DLD1 (cell line): ENCODE measurements around the gene PSMD6.

Experiments used
- in situ Hi-C: cut with HindIII; loops from 2 replicates; pipeline ENCODE4 v1.10.0; 2017; ENCODE audit warnings: low sequenced_read_pairs

Gene PSMD6

GRCh38 chr3:63981980-63982379 lies 41.3 kb downstream of the PSMD6 start:
- in situ Hi-C loops: no loop called here

- in situ Hi-C loops: no loop called here
Observed at GRCh38 chr3:63980830-63981498, 42.3 kb downstream of the PSMD6 start.

- in situ Hi-C loops: no loop called here
Observed at GRCh38 chr3:63980019-63980418, 43.3 kb downstream of the PSMD6 start.

- in situ Hi-C loops: no loop called here
Observed at GRCh38 chr3:63979093-63979885, 44.0 kb downstream of the PSMD6 start.

- in situ Hi-C loops: no loop called here
Observed at GRCh38 chr3:63977893-63978292, 45.4 kb downstream of the PSMD6 start.

DNA sequence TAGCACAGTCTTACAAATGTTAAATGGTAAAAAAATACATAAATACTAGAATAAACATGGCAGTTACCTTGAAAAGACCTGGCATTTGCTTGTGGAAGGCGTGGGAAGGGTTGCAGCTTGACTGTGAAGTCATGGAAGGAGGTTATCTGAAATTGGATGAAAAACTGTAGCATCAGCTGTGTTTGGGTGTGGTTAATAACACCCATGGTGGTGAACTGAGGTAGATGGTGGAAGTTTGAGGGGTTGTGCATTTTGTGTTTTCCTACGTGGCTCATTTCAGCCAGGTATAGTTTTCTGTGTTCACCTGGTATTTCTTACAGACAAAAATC lies 46.5 kb downstream of the PSMD6 start:
- in situ Hi-C loops: no loop called here

DNA sequence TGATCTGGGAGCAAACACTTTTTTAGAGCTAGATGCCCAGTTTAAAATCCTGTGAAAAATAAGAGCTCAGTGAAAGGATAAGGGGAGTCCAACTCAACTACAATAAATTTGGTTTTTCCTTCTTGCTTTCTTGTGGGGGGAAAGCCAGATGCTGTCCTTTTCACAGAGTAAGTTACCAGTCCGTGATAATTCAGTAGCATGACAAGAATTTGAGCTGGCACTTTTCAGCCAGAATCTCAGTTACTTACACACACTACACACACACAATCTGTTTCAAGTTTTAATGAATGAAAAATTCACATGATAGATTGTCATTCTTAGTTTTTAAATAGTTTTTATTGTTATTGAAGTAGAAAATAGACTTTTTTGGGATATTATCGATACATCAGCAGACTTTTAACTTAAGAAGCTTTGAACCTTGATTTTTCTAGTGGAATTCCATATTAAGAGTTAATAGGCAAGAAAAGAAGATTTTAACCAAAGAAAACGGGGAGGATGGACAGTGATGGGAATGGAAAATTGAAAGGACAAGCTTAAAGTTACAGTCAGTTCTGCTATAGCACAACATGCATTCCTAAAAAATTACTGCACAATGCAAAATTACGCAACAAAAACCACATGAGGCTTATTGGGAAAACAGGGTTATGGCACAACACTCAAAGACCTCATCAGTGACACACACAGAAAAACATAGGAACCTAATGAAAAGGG lies 47.0 kb downstream of the PSMD6 start:
- in situ Hi-C loops: no loop called here

DNA sequence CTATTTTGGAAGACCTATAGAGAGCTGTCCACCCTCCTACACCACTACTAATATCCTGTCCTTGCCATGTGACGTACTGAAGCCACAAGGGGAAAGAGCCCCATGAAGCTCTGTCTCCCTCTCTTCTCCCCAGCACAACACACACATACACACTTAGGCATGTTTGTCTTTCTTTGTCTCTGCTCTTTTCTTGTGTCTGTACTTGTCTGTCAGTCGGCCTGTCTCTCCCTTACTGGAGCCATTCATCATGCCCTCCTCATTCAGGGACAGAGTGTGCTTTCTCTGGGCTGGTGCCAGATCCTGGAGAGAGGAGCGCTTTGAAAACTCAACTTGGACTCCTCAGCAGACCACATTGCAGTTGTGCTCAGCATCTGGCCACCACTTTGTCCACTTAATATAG lies 47.6 kb downstream of the PSMD6 start:
- in situ Hi-C loops: no loop called here

DNA sequence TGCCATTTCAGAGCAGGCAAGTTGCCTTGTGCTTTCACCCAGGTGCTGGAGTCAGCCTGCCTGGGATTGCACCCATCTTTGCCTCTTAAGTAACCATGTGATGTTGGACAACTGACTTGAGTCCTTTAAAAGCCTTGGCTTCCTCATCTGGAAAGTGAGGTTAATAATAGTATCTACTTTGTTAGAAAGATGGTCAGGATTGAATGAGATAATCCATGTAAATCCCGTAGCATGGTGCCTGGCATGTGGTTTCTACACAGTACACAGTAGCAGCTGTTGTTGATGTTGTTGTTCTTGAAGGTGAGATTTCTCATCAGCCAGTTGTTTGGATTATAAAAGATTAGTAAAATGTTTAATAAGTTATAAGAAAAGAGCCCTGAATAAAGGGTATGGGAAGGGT lies 48.8 kb downstream of the PSMD6 start:
- in situ Hi-C loops: no loop called here

DNA sequence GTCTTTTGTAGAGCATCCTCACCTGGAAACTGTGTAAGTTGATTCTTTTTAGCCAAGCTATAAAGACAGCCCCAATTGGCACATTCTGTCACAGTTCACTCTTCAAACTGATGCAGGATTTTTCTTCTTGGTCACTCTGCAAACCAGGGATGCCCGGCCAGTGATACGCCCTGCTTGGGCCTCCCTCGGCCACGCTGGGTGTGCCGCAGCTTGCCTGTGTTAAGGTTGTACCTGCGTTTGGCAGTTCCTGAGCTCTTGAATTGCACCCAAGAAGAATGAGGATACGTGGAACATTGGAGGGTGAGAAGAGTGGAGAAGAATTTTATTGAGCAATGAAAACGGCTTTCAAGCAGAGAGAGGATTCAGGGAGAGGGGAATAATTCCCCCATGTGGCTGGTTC lies 49.9 kb downstream of the PSMD6 start:
- in situ Hi-C loops: no loop called here

DNA sequence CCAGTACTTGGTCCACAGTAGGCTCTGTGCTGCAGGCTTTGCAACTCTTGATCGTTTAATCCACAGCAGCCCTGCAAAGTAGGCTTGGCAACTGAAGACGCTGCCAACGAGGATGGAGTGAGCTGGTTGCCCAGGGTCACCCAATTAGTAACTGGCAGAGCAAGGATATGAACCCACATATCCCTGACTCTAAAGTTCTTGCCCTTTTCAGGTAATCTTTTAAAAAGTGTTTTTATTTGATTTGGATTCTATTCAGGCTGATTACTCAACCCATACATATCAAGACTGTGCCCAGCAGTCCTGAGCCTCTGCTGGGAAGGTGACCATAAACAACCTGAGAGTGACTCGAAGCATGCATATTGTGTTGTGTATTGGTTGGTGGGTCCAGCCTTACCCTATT lies 50.3 kb downstream of the PSMD6 start:
- in situ Hi-C loops: no loop called here

DNA sequence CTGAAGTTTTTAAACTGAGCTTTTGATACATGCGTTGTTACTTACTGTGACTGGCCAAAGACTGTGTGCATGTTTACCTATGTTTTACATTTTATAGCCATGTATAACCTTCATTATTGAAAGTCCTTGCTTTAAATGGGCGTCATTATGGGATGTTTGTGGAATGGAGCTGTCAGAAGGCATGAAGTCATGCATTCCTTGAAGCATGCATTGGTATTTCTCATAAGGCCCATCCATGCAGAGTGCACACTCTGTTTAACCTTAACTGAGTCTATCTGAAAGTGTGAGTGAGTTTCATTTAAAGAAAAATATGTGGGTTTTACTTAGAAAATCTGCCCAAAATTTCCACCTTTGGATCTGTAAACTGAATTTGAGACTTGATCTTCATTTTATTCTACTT lies 51.1 kb downstream of the PSMD6 start:
- in situ Hi-C loops: no loop called here

DNA sequence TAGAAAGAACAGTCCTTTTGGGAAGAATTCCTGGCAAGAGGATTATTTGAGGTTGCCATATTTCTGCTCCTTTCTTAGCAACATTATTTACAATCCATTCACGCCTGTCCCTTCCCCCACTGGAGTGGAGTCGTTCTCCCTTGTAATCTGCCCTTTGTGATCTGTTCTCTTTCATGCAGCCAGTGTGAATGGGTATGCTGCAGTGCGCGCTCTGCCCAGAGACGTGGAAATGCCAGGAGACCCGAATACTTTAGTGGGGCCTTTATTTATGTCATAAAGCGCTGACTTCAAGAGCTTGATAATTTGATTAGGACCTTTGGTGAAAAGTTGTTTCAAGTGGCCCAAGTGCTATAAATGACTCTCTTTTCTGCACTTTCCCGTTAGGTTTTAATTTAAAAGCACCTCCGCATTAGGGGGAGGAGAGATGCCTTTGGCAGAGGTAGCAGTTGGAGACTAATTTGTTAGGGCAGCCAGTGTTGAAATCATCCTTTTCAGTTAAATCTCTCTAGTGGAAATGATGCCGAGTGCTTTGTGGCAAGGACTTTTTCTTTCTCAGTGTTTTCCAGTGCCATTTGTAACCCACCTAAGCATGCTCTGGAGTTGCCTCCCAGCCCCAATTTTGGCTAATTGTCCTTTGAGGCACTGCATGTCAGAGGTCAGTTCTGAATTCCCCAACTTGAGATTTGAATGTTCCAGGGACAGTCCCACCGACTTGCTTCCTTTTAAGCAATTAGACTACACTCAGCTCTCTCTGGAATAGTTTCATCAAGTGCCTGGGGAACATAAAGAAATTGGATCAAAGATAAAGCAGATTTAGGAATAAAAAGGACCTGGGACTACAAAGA lies 52.4 kb downstream of the PSMD6 start:
- in situ Hi-C loops: no loop called here

GRCh38 chr3:63969876-63970275 lies 53.4 kb downstream of the PSMD6 start:
- in situ Hi-C loops: no loop called here

DNA sequence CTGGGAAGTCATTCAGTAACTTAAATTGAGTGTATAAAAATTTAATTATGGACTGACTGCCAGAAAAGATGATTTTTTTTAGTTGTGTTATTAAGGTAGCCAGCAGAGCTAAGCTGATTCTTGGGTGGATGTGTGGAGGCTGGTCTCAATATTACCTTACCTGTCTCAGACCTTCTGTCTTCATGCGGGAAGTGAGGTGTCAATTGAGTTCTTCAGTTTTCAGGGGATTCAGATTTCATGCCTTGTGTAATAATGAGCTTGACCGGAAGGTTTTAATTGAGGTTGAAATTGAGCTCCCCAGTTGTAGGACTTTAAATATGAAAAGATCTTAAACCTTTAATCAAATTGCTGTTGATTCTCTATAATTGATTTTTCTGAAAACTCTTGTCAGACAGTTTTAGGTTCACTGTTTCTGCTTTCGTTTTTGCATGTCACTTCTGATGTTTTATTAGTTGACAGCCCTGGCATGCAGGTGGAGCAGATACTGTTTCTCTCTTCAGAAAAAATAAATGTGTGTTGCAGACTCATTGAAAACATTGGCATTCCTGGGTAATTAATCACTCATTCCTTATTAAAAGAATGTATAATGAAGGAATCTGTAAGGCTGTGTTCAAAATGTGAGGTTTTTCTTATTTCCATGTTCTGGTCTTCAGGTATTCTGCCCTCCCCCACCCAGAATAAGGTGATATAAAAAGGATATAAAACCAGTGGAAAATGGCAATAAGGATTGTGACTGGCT lies 54.5 kb downstream of the PSMD6 start:
- in situ Hi-C loops: no loop called here

- in situ Hi-C loops: no loop called here
Observed at GRCh38 chr3:63967675-63968611, 55.4 kb downstream of the PSMD6 start.

DNA sequence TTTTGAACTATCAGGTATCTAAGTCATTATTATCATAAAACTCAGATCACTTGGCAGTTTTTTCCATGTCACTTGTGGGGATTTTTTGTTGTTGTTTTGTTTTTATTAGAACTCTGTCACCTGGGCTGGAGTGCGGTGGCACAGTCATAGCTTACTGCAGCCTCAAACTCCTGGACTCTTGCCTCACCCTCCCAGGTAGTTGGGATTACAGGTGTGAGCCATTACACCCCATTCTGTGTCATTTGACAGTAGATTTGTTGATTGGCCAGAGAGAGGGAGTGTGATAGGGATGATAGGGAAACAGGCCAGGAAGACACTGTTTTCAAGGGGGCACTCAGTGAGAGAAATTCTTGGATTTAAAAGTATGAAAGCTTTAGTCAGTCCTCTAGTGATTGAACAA lies 56.4 kb downstream of the PSMD6 start:
- in situ Hi-C loops: no loop called here

GRCh38 chr3:63966007-63966406 lies 57.3 kb downstream of the PSMD6 start:
- in situ Hi-C loops: no loop called here

- in situ Hi-C loops: no loop called here
Observed at GRCh38 chr3:63964681-63965485, 58.4 kb downstream of the PSMD6 start.
